Lower leg skin (tissue), 3 donors: ENCODE results near the gene HTR7.

Experiments used
- POLR2A ChIP-seq, 2 donors: fragments of 450-650 bp; IDR thresholded peaks; one replicate each; pipeline ENCODE4 v1.6.1; 2016 to 2017; ENCODE audit warnings: antibody characterized with exemption in 2 of 2, mild to moderate bottlenecking in 1 of 2, moderate library complexity in 1 of 2
- TF ChIP-seq, protein P1 (sequence below), 3 donors: fragments of 450-650 bp; IDR thresholded peaks; one replicate each; pipeline ENCODE4 v1.5.1; 2016; ENCODE audit warnings: antibody characterized with exemption in 3 of 3, mild to moderate bottlenecking in 3 of 3, moderate library complexity in 2 of 3

- TF ChIP-seq, protein P1, sequence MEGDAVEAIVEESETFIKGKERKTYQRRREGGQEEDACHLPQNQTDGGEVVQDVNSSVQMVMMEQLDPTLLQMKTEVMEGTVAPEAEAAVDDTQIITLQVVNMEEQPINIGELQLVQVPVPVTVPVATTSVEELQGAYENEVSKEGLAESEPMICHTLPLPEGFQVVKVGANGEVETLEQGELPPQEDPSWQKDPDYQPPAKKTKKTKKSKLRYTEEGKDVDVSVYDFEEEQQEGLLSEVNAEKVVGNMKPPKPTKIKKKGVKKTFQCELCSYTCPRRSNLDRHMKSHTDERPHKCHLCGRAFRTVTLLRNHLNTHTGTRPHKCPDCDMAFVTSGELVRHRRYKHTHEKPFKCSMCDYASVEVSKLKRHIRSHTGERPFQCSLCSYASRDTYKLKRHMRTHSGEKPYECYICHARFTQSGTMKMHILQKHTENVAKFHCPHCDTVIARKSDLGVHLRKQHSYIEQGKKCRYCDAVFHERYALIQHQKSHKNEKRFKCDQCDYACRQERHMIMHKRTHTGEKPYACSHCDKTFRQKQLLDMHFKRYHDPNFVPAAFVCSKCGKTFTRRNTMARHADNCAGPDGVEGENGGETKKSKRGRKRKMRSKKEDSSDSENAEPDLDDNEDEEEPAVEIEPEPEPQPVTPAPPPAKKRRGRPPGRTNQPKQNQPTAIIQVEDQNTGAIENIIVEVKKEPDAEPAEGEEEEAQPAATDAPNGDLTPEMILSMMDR (IDR thresholded peaks at IDR 0.05), result no peak
- no peak for TF ChIP-seq POLR2A (IDR thresholded peaks at IDR 0.05)
Measured at GRCh38 chr10:90816466-90816865, 41.4 kb downstream of the HTR7 start.
